IPS-18c (cell line): ENCODE data around the gene KPNB1.

Experiments used
- H3K4me3 ChIP-seq: 2 replicates; pipeline ENCODE4 v1.7.0; 2013; ENCODE audit warnings: low read depth, mild to moderate bottlenecking, low read length, moderate library complexity; ENCODE audit not compliant: insufficient read depth
- H3K9me3 ChIP-seq: one replicate; pipeline ENCODE4 v1.6.1; 2013; ENCODE audit warnings: mild to moderate bottlenecking, low read length, moderate library complexity; ENCODE audit not compliant: control insufficient read depth, insufficient read depth

Gene KPNB1

DNA sequence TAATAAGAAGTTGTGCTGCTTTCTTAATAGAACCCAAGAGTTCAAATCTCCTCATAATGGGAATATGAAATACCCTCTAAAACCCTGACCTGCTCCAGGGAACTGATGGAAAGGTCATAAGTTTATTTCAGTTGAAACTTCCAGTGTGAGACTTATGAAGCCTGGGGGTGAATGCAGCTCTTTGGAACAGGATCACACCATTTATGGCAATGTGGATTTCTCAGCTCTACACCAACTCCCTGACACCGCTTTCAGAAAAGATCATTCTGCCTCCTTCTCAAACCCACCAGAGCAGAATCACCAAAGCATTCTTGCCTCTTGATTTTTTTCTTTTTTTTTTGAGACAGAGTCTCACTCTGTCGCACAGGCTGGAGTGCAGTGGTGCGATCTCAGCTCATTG, 16.7 kb upstream of the KPNB1 start:
- no peaks in the 10 kb centered on the region for H3K9me3 ChIP-seq
- H3K4me3 ChIP-seq, result no peak overlapping the region

DNA sequence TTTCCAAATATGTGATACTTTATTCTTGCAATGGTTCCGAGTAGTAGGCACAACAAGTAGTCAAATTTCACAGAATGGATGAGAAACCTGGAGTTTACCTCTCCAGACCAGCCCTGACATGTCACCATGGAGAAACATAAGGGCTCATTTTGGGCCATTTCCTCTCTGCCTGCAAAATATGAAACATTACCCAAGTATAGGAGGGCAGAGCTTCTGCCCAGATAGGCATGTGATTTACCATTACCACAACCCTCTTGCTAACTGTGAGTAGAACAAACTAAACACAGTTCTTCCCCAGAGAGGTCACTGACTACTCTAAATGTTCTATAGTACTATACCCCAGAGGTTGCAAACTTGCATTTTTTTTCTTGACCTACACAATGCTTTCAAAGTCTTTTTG, 15.7 kb upstream of the KPNB1 start:
- H3K4me3 ChIP-seq, result no peak overlapping the region
- H3K9me3 ChIP-seq, result no peaks in the 10 kb centered on the region

DNA sequence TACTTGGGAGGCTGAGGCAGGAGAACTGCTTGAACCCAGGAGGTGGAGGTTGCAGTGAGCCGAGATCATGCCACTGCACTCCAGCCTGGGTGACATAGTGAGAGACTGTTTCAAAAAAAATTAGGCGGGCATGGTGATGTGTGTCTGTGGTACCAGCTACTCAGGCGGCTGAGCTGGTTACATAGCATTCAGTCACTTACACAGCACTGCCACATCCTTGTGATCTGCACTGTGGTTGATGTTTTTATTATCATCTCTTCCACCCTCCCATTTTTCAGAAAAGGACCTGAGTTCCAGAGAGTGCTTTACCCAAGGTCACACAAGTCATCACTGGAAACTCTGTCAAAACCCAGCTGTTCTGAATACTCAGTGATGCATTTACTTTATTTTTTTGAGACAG, 14.8 kb upstream of the KPNB1 start:
- no peaks in the 10 kb centered on the region for H3K9me3 ChIP-seq
- H3K4me3 ChIP-seq, result no peak overlapping the region

DNA sequence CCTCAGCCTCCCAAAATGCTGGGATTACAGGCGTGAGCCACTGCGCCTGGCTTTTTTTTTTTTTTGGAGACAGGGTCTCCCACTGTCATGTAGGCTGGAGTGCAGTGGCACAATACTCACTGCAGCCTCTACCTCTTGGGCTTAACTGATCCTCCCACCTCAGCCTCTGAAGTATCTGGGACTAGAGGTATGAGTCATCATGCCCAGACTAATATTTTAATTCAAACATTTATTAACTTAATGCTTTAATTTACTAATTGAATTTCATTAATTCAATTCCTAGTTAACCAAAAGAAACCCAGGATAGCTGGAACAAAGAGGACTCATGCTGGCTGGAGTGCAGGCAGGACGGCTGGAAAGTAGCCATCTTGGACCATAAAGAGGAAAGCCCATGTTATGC, 14.0 kb upstream of the KPNB1 start:
- Histone ChIP-seq H3K9me3 (no peaks in the 10 kb centered on the region), H3K4me3 (no peak overlapping the region)

DNA sequence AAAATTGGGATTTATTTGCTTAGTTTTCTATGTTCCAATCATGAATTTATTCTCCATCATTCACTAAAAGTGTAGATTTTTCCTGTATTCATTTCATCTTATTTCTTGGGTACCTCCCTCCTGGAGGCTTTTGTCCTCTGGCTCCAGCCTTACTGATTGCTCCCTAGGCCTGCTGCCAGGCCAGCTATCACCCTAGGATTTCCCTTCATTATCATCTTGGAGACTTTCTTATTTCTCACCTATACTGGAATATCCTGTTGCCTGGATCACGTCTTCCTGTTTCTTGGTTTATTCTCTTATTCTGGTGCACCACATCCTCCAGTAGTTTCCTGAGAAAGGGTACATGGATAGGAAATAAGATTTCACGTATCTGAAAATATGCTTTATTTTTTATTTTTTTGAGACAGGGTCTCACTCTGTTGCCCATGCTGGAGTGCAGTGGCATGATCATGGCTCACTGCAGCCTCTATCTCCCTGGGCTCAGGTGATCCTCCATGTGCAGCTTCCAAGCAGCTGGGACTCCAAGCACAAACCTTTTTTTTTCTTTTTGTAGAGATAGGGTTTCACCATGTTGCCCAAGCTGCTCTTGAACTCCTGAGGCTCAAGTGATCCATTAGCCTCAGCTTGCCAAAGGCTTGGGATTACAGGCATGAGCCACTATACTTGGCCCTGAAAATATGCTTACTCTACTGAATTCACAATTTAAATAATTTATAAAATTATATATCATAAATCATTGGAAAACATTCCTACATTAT, 13.3 kb upstream of the KPNB1 start:
- no peaks in the 10 kb centered on the region for H3K9me3 ChIP-seq

DNA sequence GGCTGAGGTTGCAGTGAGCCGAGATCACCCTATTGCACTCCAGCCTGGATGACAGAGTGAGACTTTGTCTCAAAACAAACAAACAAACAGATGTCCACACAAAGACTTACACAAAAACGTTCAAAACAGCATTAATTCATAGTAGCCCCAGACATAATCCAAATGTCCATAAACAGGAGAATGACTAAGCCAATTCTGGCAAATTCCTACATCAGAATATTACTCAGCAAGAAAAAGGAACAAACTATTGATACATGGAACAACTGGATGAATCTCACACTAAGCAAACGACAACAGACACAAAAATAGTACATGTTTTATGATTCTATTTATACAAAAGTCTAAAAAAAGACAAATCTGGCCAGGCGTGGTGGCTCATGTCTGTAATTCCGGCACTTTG, 10.8 kb upstream of the KPNB1 start:
- Histone ChIP-seq H3K9me3 (no peaks in the 10 kb centered on the region), H3K4me3 (no peak overlapping the region)

More for the DNA sequence above, 13.3 kb upstream of the KPNB1 start:
- no peak overlapping the region for H3K4me3 ChIP-seq

DNA sequence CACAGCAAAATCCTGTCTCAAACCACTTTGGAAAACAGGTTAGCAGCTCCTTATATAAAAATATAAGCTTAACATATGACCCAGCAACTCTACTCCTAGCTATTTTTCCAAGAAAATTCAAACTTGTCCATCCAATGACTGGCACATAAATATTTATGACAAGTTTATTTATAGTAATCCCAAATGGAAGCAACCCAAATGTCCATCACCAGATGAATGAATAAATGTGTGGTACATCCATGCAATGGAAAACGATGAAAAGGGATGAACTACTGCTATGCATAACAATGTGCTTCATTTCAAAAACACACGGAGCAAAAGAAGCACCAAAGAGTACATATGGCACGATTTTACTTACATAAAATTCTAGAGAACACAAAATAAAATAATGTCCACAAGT, 9.6 kb upstream of the KPNB1 start:
- Histone ChIP-seq H3K4me3 (no peak overlapping the region), H3K9me3 (no peaks in the 10 kb centered on the region)

DNA sequence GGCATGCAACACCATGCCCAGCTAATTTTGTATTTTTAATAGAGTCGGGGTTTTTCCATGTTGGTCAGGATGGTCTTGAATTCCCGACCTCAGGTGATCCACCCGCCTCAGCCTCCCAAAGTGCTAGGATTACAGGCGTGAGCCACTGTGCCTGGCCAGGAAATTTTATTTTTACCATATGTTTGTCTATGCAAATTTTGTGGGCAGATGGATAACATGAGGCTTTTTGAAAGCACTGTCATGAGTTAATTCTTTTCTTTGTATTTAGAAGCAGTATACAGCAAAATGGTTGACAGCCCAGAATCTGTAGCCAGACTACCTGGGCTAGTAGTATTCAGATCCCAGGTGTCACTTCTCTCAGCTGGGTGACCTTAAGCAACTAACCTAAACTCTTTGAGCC, 8.5 kb upstream of the KPNB1 start:
- H3K9me3 ChIP-seq, result no peaks in the 10 kb centered on the region
- H3K4me3 ChIP-seq, result no peak overlapping the region

DNA sequence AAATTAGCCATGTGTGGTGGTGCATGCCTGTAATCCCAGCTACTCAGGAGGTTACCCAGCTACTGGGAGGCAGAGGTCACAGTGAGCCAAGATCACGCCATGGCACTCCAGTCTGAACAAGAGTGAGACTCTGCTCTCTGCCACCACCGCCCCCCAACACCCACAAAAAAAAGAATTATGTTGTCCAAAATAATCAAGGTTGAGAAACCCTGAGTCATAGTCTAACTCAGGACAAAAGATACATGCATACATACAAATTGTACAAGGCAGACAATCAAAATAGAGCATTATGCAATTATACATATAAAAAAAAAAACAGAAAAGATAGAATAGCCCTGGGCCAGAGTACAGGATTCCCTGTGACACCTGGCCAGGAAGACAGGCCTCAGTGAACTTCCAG, 6.6 kb upstream of the KPNB1 start:
- Histone ChIP-seq H3K4me3 (no peak overlapping the region), H3K9me3 (no peaks in the 10 kb centered on the region)

DNA sequence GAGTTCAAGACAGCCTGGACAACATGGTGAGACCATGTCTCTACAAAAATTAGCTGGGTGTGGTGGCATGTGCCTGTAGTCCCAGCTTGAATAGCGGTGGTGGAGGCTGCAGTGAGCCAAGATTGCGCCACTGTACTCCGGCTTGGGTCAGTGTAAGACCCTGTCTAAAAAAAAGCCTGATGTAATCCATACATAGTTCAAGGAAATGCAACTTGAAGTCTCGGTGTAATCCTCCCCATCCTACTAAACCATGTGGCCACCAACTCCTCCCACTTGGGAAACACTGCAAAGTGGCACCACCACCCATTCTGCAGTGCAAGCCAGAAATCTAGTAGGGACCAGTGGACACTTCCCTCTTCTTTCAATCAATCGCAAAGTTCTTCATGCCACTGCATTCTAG, 5.4 kb upstream of the KPNB1 start:
- no peaks in the 10 kb centered on the region for H3K9me3 ChIP-seq
- no peak overlapping the region for H3K4me3 ChIP-seq

DNA sequence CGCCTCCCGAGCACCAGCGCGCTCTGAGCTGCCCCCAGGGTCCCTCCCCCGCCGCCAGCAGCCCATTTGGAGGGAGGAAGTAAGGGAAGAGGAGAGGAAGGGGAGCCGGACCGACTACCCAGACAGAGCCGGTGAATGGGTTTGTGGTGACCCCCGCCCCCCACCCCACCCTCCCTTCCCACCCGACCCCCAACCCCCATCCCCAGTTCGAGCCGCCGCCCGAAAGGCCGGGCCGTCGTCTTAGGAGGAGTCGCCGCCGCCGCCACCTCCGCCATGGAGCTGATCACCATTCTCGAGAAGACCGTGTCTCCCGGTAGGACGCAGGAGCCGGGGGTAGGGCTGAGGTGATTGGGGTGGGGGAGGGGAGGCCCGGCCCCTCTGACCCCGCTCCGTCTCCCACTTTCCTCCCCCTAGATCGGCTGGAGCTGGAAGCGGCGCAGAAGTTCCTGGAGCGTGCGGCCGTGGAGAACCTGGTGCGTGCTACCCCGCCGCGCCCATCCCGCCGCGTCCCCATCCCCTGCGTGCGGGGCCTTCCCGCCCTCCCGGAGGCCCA, 329 bp downstream of the KPNB1 start:
- H3K9me3 ChIP-seq, result no peaks in the 10 kb centered on the region
- peak overlapping the region; percentile 68 for H3K4me3 ChIP-seq

DNA sequence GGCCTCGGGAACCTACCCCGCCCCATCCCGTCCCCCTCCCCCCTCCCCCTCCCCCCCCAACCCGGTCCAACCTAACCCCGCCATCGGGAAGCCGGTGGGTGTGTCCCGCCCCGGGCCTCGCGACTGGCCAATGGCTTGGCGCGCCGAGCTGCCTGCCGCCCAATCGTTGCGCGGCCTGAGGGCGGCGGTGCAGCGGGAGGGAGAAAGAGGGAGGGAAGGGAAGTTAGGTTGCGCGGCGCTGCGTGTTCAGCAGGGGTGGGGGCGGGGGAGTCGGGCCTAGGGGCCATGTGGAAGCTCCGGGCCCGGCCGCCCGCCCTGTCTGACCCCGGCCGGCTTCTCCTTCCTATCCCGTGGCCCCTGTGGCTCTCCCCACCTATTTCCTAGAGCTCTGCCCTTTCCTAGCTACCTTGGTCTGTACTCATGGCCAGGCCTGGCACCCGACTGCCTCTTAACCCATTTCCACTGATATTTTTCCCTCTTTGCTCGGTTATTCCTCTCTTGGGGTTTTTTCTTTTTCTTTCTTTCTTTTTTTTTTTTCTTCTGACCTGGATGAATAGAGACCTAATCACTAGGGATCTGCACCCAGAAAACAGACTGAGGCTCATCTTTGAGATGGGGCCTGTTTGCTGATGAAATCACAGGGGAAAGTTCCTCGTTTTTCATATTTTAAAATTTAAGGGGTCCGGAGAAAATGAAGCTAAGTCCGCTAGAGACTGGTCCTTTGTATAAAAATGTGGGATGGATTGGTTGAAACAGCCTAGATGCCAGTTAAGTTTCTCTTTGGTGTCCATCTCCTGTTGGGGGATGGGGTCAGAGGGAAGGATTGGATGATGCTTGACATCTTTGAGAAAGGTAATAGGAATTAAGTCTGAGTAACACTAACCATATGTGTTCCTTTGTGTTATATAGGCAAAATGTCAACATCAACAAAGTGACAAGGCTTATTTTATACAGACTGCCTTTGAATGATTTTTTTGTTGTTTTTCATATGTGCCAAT, 1.1 kb downstream of the KPNB1 start:
- Histone ChIP-seq H3K9me3 (no peaks in the 10 kb centered on the region), H3K4me3 (peak overlapping the region; percentile 85)

DNA sequence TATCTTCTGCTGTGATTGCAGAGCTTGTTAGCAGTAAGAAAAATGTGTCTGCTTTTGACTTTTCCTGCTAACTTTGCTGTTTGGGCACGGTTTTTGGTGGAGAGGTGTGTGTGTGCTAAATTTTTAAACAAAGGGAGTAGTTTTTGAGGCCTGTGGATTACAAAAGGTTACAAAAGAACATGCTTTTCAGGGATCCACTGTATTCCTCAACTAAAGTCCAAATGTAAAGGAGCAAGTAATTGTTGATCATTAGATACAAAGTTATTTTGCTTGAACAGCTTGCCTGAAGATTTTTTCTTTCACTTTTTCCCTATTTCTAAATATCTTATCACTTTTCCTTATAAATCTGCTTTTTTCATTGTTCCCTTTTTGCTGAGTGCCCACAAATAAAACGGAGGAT, 2.0 kb downstream of the KPNB1 start:
- Histone ChIP-seq H3K4me3 (no peak overlapping the region), H3K9me3 (no peaks in the 10 kb centered on the region)

DNA sequence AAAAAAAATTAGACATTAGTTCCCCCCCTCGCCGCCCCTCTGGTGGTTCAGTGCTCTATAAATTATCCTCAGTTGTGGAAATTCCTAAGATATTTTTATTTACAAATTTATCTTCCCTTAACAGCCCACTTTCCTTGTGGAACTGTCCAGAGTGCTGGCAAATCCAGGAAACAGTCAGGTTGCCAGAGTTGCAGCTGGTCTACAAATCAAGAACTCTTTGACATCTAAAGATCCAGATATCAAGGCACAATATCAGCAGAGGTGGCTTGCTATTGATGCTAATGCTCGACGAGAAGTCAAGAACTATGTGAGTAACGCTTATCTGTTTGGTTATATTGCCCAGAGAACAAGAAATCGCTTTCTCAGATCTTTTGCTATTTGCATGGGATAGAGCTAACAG, 2.9 kb downstream of the KPNB1 start:
- H3K4me3 ChIP-seq, result peak overlapping the region; percentile 6; the same call in 1 of the 2 replicates

DNA sequence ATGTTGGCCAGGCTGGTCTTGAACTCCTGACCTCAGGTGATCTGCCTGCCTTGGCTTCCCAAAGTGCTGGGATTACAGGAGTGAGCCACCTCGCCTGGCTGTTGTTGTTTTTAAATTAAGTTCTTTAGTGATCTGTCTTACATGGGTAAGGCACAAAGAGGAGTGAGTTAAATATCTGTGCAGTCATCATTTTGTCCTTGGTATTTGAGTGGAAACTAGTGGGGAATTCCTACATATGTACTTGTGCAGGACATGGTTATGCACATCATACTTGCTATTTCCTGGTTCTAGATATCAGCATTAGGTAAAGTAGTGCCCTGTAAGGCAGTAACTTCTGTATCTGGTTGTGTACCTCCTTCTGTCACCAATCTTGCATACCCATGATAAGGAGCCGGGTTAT, 3.7 kb downstream of the KPNB1 start:
- no peak overlapping the region for H3K4me3 ChIP-seq
- no peaks in the 10 kb centered on the region for H3K9me3 ChIP-seq

More for the DNA sequence above, 2.9 kb downstream of the KPNB1 start:
- no peaks in the 10 kb centered on the region for H3K9me3 ChIP-seq

DNA sequence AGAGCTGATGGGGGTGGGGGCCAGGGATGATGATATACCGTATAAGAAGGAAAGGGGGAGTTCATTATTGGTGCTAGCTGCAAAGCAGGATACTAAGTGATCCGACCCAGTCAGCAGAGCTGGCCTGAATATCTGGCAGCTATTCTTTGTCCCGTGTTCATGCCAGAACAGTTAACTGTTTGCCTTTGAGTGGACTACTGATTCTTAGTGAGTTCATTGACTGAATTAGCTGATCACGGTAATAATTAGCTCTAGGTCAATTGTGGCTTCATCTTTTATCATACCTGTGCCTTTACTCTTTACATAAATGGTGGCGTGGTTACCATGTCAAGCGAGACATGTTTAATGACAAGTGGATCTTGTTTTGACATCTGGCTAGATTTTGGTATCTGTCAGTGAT, 5.3 kb downstream of the KPNB1 start:
- no peak overlapping the region for H3K4me3 ChIP-seq
- H3K9me3 ChIP-seq, result no peaks in the 10 kb centered on the region

DNA sequence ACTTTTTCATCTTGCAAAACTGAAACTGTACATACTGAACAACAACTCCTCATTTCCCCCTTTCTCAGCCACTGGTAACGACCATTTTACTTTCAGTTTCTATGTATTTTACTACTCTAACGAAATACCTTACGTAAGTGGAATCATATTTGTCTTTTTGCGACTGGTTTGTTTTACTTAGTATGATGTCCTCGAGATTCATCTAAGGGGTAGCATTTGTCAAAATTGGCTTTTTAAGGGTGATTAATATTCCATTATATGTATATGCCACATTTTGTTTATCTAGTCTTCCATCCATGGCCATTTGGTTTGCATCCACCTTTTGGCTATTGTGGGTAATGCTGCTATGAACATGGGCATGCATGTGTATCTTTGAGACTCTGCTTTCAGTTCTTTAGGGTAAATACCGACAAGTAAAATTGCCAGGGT, 10.4 kb downstream of the KPNB1 start:
- H3K9me3 ChIP-seq, result no peaks in the 10 kb centered on the region
- H3K4me3 ChIP-seq, result no peak overlapping the region
